OCI-LY3 (cell line): ENCODE measurements around the gene MRPS27.

Experiments used
- H2AFZ ChIP-seq: fragments of 200-600, 300-600 bp; shearing (Covaris generic); 2 replicates; pipeline ENCODE4 v1.6.0; 2014; ENCODE audit warnings: antibody characterized with exemption, low read depth, low read length
- H3K27ac ChIP-seq: fragments of 200-600, 300-600 bp; sonication (generic); 2 replicates; pipeline ENCODE4 v1.5.1; 2014; ENCODE audit warnings: mild to moderate bottlenecking, low read length, moderate library complexity, mixed read lengths
- H3K27me3 ChIP-seq: fragments of 200-600, 300-600 bp; sonication (generic); 2 replicates; pipeline ENCODE4 v1.6.1; 2014; ENCODE audit warnings: low read depth, low read length, mixed read lengths
- H3K36me3 ChIP-seq: fragments of 200-600, 300-600 bp; sonication (generic); replicated peaks from 2 replicates; pipeline ENCODE3; 2014; ENCODE audit warnings: low read depth, low read length, mixed read lengths
- H3K4me1 ChIP-seq: fragments of 300-600, 200-600 bp; sonication (generic); 2 replicates; pipeline ENCODE4 v1.6.1; 2014; ENCODE audit warnings: low read length, mixed read lengths
- H3K4me2 ChIP-seq: fragments of 200-600, 300-600 bp; sonication (generic); 2 replicates; pipeline ENCODE4 v1.6.1; 2014; ENCODE audit warnings: low read length, mixed read lengths
- H3K4me3 ChIP-seq: fragments of 300-600, 200-600 bp; sonication (generic); 2 replicates; pipeline ENCODE4 v1.5.1; 2014; ENCODE audit warnings: antibody characterized with exemption, mild to moderate bottlenecking, low read length, moderate library complexity
- H3K79me2 ChIP-seq: fragments of 300-600, 200-600 bp; shearing (Covaris generic); 2 replicates; pipeline ENCODE4 v1.6.1; 2014; ENCODE audit warnings: mild to moderate bottlenecking, low read length, mixed read lengths
- H3K9ac ChIP-seq: fragments of 300-600, 200-600 bp; shearing (Covaris generic); 2 replicates; pipeline ENCODE4 v1.6.0; 2014; ENCODE audit warnings: mild to moderate bottlenecking, low read length, moderate library complexity
- H3K9me3 ChIP-seq: fragments of 200-600, 300-600 bp; shearing (Covaris generic); 2 replicates; pipeline ENCODE4 v1.6.1; 2014; ENCODE audit warnings: low read length, mixed read lengths; ENCODE audit not compliant: insufficient read depth
- H4K20me1 ChIP-seq: fragments of 200-600, 300-600 bp; sonication (generic); 2 replicates; pipeline ENCODE4 v1.6.1; 2016; ENCODE audit warnings: low read length, mixed read lengths; ENCODE audit not compliant: insufficient read depth
- CTCF ChIP-seq: fragments of 200-600, 300-600 bp; sonication (generic); IDR thresholded peaks from 2 replicates; pipeline ENCODE4 v1.5.1; 2014; ENCODE audit warnings: antibody characterized with exemption, low read length, low read depth
- EZH2phosphoT487 ChIP-seq: fragments of 200-600 bp; shearing (Covaris generic); IDR thresholded peaks from 2 replicates; pipeline ENCODE4 v1.6.1; 2018; ENCODE audit warnings: antibody characterized with exemption, mixed run types, low read depth

Gene MRPS27

GRCh38 chr5:72187388-72188075 is 132.5 kb downstream of the MRPS27 start:
- H3K4me2 ChIP-seq, result no peak overlapping the region
- H3K27ac ChIP-seq, result no peak overlapping the region
- H3K79me2 ChIP-seq, result no peaks in the 10 kb centered on the region
- no peak overlapping the region for H3K9ac ChIP-seq
- H3K9me3 ChIP-seq, result no peaks in the 10 kb centered on the region
- H3K27me3 ChIP-seq, result peaks cover 34% of the 10 kb centered on the region
- no peak for TF ChIP-seq CTCF
- TF ChIP-seq EZH2phosphoT487, result no peak
- H3K4me1 ChIP-seq, result peaks cover 7% of the 10 kb centered on the region
- H2AFZ ChIP-seq, result no peak overlapping the region
- H3K4me3 ChIP-seq, result no peak overlapping the region
- H3K36me3 ChIP-seq, result no peaks in the 10 kb centered on the region
- H4K20me1 ChIP-seq, result no peaks in the 10 kb centered on the region

GRCh38 chr5:72185496-72186329 is 134.3 kb downstream of the MRPS27 start:
- Histone ChIP-seq H3K4me3 (no peak overlapping the region), H2AFZ (no peak overlapping the region), H3K79me2 (no peaks in the 10 kb centered on the region), H4K20me1 (no peaks in the 10 kb centered on the region), H3K4me2 (no peak overlapping the region), H3K9me3 (no peaks in the 10 kb centered on the region), H3K27ac (no peak overlapping the region), H3K36me3 (no peaks in the 10 kb centered on the region), H3K27me3 (peaks cover 21% of the 10 kb centered on the region), H3K9ac (no peak overlapping the region), H3K4me1 (peaks cover 7% of the 10 kb centered on the region)
- TF ChIP-seq CTCF, result no peak
- TF ChIP-seq EZH2phosphoT487, result no peak

- peaks cover 7% of the 10 kb centered on the region for H3K4me1 ChIP-seq
- no peak overlapping the region for H3K4me3 ChIP-seq
- no peak overlapping the region for H2AFZ ChIP-seq
- H3K4me2 ChIP-seq, result no peak overlapping the region
- no peaks in the 10 kb centered on the region for H4K20me1 ChIP-seq
- H3K27me3 ChIP-seq, result peaks cover 27% of the 10 kb centered on the region
- no peak for TF ChIP-seq EZH2phosphoT487
- TF ChIP-seq CTCF, result no peak
- H3K27ac ChIP-seq, result no peak overlapping the region
- H3K36me3 ChIP-seq, result no peaks in the 10 kb centered on the region
- no peaks in the 10 kb centered on the region for H3K9me3 ChIP-seq
- H3K9ac ChIP-seq, result no peak overlapping the region
- H3K79me2 ChIP-seq, result no peaks in the 10 kb centered on the region
Observed at GRCh38 chr5:72184408-72184807, 135.6 kb downstream of the MRPS27 start.

GRCh38 chr5:72183101-72183520 is 136.9 kb downstream of the MRPS27 start:
- Histone ChIP-seq H3K9me3 (no peaks in the 10 kb centered on the region), H3K4me3 (no peak overlapping the region), H3K9ac (no peak overlapping the region), H3K4me2 (no peak overlapping the region), H3K36me3 (no peaks in the 10 kb centered on the region), H3K4me1 (peaks cover 3% of the 10 kb centered on the region), H4K20me1 (no peaks in the 10 kb centered on the region), H3K27me3 (peaks cover 21% of the 10 kb centered on the region), H3K27ac (no peak overlapping the region), H3K79me2 (no peaks in the 10 kb centered on the region), H2AFZ (no peak overlapping the region)
- TF ChIP-seq CTCF (no peak), EZH2phosphoT487 (no peak)
